Measurements from ENCODE around the gene VIPR1. TPM values are rescaled to one million over a fixed set of nuclear protein-coding genes. Genes with fewer than 3 reads are reported as not detected.

Gene VIPR1
- polyA plus RNA-seq, 1 of the 3 experiments (the other 2 are of a cell fraction): not detected

- no peaks in the 10 kb centered on the region for H3K36me3 ChIP-seq (replicated peaks in 1 of 2; ENCODE audit: control insufficient read depth in 1 of 2, insufficient read depth in 2 of 2, low read length in 1 of 2)
- no peaks in the 10 kb centered on the region for H4K20me1 ChIP-seq (ENCODE audit: insufficient read depth)
- TF ChIP-seq, protein P1, sequence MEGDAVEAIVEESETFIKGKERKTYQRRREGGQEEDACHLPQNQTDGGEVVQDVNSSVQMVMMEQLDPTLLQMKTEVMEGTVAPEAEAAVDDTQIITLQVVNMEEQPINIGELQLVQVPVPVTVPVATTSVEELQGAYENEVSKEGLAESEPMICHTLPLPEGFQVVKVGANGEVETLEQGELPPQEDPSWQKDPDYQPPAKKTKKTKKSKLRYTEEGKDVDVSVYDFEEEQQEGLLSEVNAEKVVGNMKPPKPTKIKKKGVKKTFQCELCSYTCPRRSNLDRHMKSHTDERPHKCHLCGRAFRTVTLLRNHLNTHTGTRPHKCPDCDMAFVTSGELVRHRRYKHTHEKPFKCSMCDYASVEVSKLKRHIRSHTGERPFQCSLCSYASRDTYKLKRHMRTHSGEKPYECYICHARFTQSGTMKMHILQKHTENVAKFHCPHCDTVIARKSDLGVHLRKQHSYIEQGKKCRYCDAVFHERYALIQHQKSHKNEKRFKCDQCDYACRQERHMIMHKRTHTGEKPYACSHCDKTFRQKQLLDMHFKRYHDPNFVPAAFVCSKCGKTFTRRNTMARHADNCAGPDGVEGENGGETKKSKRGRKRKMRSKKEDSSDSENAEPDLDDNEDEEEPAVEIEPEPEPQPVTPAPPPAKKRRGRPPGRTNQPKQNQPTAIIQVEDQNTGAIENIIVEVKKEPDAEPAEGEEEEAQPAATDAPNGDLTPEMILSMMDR (IDR thresholded peaks at IDR 0.05): no peak
- TF ChIP-seq FOSL2 (IDR thresholded peaks at IDR 0.05; ENCODE audit: borderline replicate concordance, low read depth): no peak
- TF ChIP-seq, protein P2, sequence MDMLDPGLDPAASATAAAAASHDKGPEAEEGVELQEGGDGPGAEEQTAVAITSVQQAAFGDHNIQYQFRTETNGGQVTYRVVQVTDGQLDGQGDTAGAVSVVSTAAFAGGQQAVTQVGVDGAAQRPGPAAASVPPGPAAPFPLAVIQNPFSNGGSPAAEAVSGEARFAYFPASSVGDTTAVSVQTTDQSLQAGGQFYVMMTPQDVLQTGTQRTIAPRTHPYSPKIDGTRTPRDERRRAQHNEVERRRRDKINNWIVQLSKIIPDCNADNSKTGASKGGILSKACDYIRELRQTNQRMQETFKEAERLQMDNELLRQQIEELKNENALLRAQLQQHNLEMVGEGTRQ (IDR thresholded peaks at IDR 0.05; ENCODE audit: borderline replicate concordance, low read depth, low read length): no peak
- TF ChIP-seq GATA2 (CRISPR knock-in tag; IDR thresholded peaks at IDR 0.05): no peak
- no peak for TF ChIP-seq RAD21 (IDR thresholded peaks at IDR 0.05; ENCODE audit: low read length)
- no peak for TF ChIP-seq NFIC (IDR thresholded peaks at IDR 0.05; ENCODE audit: borderline replicate concordance)
- no peak for TF ChIP-seq ELF1 (IDR thresholded peaks at IDR 0.05)
- TF ChIP-seq EZH2phosphoT487 (IDR thresholded peaks at IDR 0.05; ENCODE audit: borderline replicate concordance, low read depth): no peak
- no peak for TF ChIP-seq NRF1 (IDR thresholded peaks at IDR 0.05; ENCODE audit: low read depth, low read length)
- TF ChIP-seq JUND (IDR thresholded peaks at IDR 0.05): no peak
- no peak for TF ChIP-seq RFX5 (IDR thresholded peaks at IDR 0.05; ENCODE audit: low read length)
- no peak for TF ChIP-seq PBX3 (IDR thresholded peaks at IDR 0.05)
- TF ChIP-seq FOXM1 (IDR thresholded peaks at IDR 0.05; ENCODE audit: low read depth): no peak
- TF ChIP-seq TCF12 (IDR thresholded peaks at IDR 0.05): no peak
- TF ChIP-seq MEF2A (IDR thresholded peaks at IDR 0.05; ENCODE audit: borderline replicate concordance, low read depth): no peak
- no peak for TF ChIP-seq REST (IDR thresholded peaks at IDR 0.05; ENCODE audit: low read depth, low read length)
- no peak for TF ChIP-seq YY1 (IDR thresholded peaks at IDR 0.05; ENCODE audit: low read depth)
- TF ChIP-seq SMC3 (IDR thresholded peaks at IDR 0.05; ENCODE audit: low read depth, low read length): no peak
- CTCF ChIA-PET: no interaction called here
- H3K4me2 ChIP-seq: no peak overlapping the region
- DNase-seq: no peak
- H3K4me3 ChIP-seq (ENCODE audit: low read depth in 2 of 2, low read length in 1 of 2): no peak overlapping the region
- H3K4me1 ChIP-seq (ENCODE audit: control insufficient read depth in 1 of 2, insufficient read depth in 2 of 2, low read depth in 1 of 2, low read length in 1 of 2): peaks cover 0 to 5% of the 10 kb centered on the region in 2 experiments; a peak in 1 of 4 replicates
- no peaks in the 10 kb centered on the region for H3K79me2 ChIP-seq (ENCODE audit: insufficient read depth)
- no peak overlapping the region for H3K9ac ChIP-seq
- H3K27ac ChIP-seq (ENCODE audit: low read depth in 2 of 2, low read length in 1 of 2): no peak overlapping the region
- H3F3A ChIP-seq (replicated peaks; ENCODE audit: insufficient read depth): no peaks in the 10 kb centered on the region
- 43% methylated on average over 2 of the region's 3 CpGs for WGBS (ENCODE audit: low lambda C conversion rate)
- POLR2A ChIA-PET: no interaction called here
- H3K9me3 ChIP-seq: no peaks in the 10 kb centered on the region
- 0 out of 2 replicates have a peak, but pooled peaks cover 8% of the 10 kb centered on the region for H3K27me3 ChIP-seq (ENCODE audit: insufficient read depth)
- no peak overlapping the region for H2AFZ ChIP-seq (ENCODE audit: low read depth)
- no peaks in the 10 kb centered on the region for H3K9me2 ChIP-seq
These were observed 8.7 kb upstream of the VIPR1 start for GRCh38 chr3:42493798-42494151.

Data from SK-N-SH (cell line).